HCT116 (cell line): Measurements from ENCODE around the gene SEC61A1. TPM values are rescaled to one million over a fixed set of nuclear protein-coding genes. Genes with fewer than 3 reads are reported as not detected.

Experiments
- ATAC-seq: fragments of 200-7000 bp; cut with Tn5 transposase; 2 replicates; pipeline ENCODE4 v1.9.1; 2020; ENCODE audit warnings: mild to moderate bottlenecking, moderate library complexity
- BruUV-seq: library from RNA; stranded (reverse); fragments of 400-500 nt; replicated peaks from 2 replicates; lab custom pipeline; 2021; lab: Mats Ljungman, UMichigan
- CTCF ChIA-PET: fragments of 300-600 bp; sonication (Branson Sonifier 250); formaldehyde crosslinking; loops from one replicate; lab custom pipeline; 2021; ENCODE audit warnings: antibody characterized with exemption; lab: Charles Lee
- POLR2A ChIA-PET: fragments of 300-600, 350-600 bp; sonication (Branson Sonifier 250); formaldehyde crosslinking; loops from one replicate; lab custom pipeline; 2021; ENCODE audit warnings: antibody characterized with exemption; lab: Charles Lee
- RAD21 ChIA-PET, 2 experiments: fragments of 300-600 bp; sonication (Branson Sonifier 250); formaldehyde crosslinking; loops; one replicate each; lab custom pipeline; 2023; ENCODE audit warnings: low total read pairs in 2 of 2; ENCODE audit not compliant: uncharacterized antibody in 2 of 2, unreplicated experiment in 2 of 2, low non-redundant PET in 1 of 2; lab: Charles Lee
- DNase-seq: peaks from one replicate; pipeline ENCODE4 v3.0.0-alpha.2; 2010; ENCODE audit warnings: low read depth, low spot score
- H2AFZ ChIP-seq: fragments of 200-600 bp; shearing (Covaris generic), sonication (generic); 2 replicates; pipeline ENCODE4 v1.6.1; 2017; ENCODE audit warnings: low read depth, mixed run types, mixed read lengths, antibody characterized with exemption, low read length; ENCODE audit not compliant: poor library complexity, severe bottlenecking
- H3K27ac ChIP-seq: 2 replicates; pipeline ENCODE4 v1.5.1; 2012; ENCODE audit warnings: low read depth, low read length
- H3K27me3 ChIP-seq: fragments of 200-600 bp; sonication (generic); 2 replicates; pipeline ENCODE4 v1.6.1; 2016; ENCODE audit warnings: mixed run types, low read length, mixed read lengths; ENCODE audit not compliant: insufficient read depth
- H3K36me3 ChIP-seq, 2 experiments: fragments of 200-500 bp in 1 of 2; fragments of 200-600 bp in 1 of 2; sonication (Bioruptor generic) in 1 of 2; sonication (generic) in 1 of 2; 2 replicates each; pipeline versions ENCODE4 v1.5.1 to v1.6.1; 2014 to 2016; ENCODE audit warnings: low read length in 2 of 2, inconsistent platforms in 1 of 2, mixed read lengths in 1 of 2, mixed run types in 1 of 2; ENCODE audit not compliant: insufficient read depth in 2 of 2, control insufficient read depth in 1 of 2
- H3K4me1 ChIP-seq, 2 experiments: fragments of 200-600 bp in 1 of 2; sonication (generic) in 1 of 2; 2 replicates each; pipeline versions ENCODE4 v1.5.1 to v1.6.1; 2012 to 2017; ENCODE audit warnings: low read length in 2 of 2, inconsistent platforms in 1 of 2, mild to moderate bottlenecking in 1 of 2, mixed read lengths in 1 of 2, mixed run types in 1 of 2, moderate library complexity in 1 of 2; ENCODE audit not compliant: insufficient read depth in 2 of 2, control insufficient read depth in 1 of 2
- H3K4me2 ChIP-seq: fragments of 200-600 bp; sonication (generic); 2 replicates; pipeline ENCODE4 v1.6.1; 2017; ENCODE audit warnings: mixed run types, low read length, mixed read lengths
- H3K4me3 ChIP-seq, 2 experiments: fragments of 200-600 bp in 1 of 2; sonication (generic) in 1 of 2; replicated peaks in 1 of 2; 2 replicates each; pipeline ENCODE4 v1.5.1; 2011 to 2016; ENCODE audit warnings: low read length in 2 of 2, control low read depth in 1 of 2, low read depth in 1 of 2, mild to moderate bottlenecking in 1 of 2, mixed read lengths in 1 of 2, mixed run types in 1 of 2
- H3K79me2 ChIP-seq: fragments of 200-600 bp; sonication (generic); 2 replicates; pipeline ENCODE4 v1.6.1; 2017; ENCODE audit warnings: mild to moderate bottlenecking, mixed run types, low read length, moderate library complexity, mixed read lengths; ENCODE audit not compliant: insufficient read depth
- H3K9ac ChIP-seq: fragments of 200-600 bp; sonication (generic); 2 replicates; pipeline ENCODE4 v1.6.1; 2016; ENCODE audit warnings: low read length, mixed read lengths
- H3K9me2 ChIP-seq: fragments of 200-600 bp; sonication (generic), shearing (Covaris generic); 2 replicates; pipeline ENCODE4 v1.6.1; 2017; ENCODE audit warnings: mixed run types, mild to moderate bottlenecking, moderate library complexity; ENCODE audit not compliant: insufficient read depth
- H3K9me3 ChIP-seq, 2 experiments: fragments of 200-500 bp in 1 of 2; fragments of 200-600 bp in 1 of 2; sonication (Bioruptor generic) in 1 of 2; sonication (generic) in 1 of 2; 2 replicates each; pipeline ENCODE4 v1.6.1; 2014 to 2017; ENCODE audit warnings: low read length in 2 of 2, mixed read lengths in 2 of 2, inconsistent platforms in 1 of 2, low read depth in 1 of 2, mild to moderate bottlenecking in 1 of 2, mixed run types in 1 of 2, moderate library complexity in 1 of 2; ENCODE audit not compliant: control insufficient read depth in 1 of 2, insufficient read depth in 1 of 2
- H4K20me1 ChIP-seq: fragments of 200-600 bp; sonication (generic), shearing (Covaris generic); 2 replicates; pipeline ENCODE4 v1.6.1; 2017; ENCODE audit warnings: mixed run types, mild to moderate bottlenecking, moderate library complexity; ENCODE audit not compliant: insufficient read depth
- CTCF ChIP-seq, 3 experiments: fragments of 200-600 bp in 1 of 3; sonication (generic) in 1 of 3; IDR thresholded peaks in 2 of 3; conservative IDR thresholded peaks in 1 of 3; 2 replicates each; pipeline ENCODE4 v1.5.1; 2012 to 2017; ENCODE audit warnings: low read depth in 2 of 3, low read length in 2 of 3, antibody characterized with exemption in 1 of 3, borderline replicate concordance in 1 of 3, control low read depth in 1 of 3, mild to moderate bottlenecking in 1 of 3, mixed read lengths in 1 of 3, mixed run types in 1 of 3, moderate library complexity in 1 of 3; ENCODE audit not compliant: insufficient read depth in 1 of 3
- EGR1 ChIP-seq: IDR thresholded peaks from 2 replicates; pipeline ENCODE4 v1.6.1; 2012; ENCODE audit warnings: low read depth
- JUND ChIP-seq: IDR thresholded peaks from 2 replicates; pipeline ENCODE4 v1.6.1; 2012
- MAX ChIP-seq: IDR thresholded peaks from 2 replicates; pipeline ENCODE4 v1.6.1; 2012
- POLR2AphosphoS5 ChIP-seq: IDR thresholded peaks from 2 replicates; pipeline ENCODE4 v1.6.1; 2011; ENCODE audit warnings: mild to moderate bottlenecking, low read depth, low read length, moderate library complexity
- RAD21 ChIP-seq: IDR thresholded peaks from 2 replicates; pipeline ENCODE4 v1.6.1; 2012; ENCODE audit warnings: low read depth, mild to moderate bottlenecking
- SP1 ChIP-seq: IDR thresholded peaks from 2 replicates; pipeline ENCODE4 v1.6.1; 2012; ENCODE audit warnings: low read depth
- TCF7L2 ChIP-seq: IDR thresholded peaks from 2 replicates; pipeline ENCODE4 v1.7.0; 2011; ENCODE audit warnings: borderline replicate concordance, inconsistent platforms; ENCODE audit not compliant: insufficient read depth, insufficient read length; ENCODE audit errors: extremely low read depth
- YY1 ChIP-seq: IDR thresholded peaks from 2 replicates; pipeline ENCODE4 v1.6.1; 2011; ENCODE audit warnings: low read length, low read depth, moderate library complexity, mild to moderate bottlenecking; ENCODE audit not compliant: insufficient replicate concordance; ENCODE audit errors: extremely low read depth
- ZFX ChIP-seq: fragments of 450-650 bp; IDR thresholded peaks from 2 replicates; pipeline ENCODE4 v1.6.1; 2017
- intact Hi-C: fragments of 100-400 bp; cut with micrococcal nuclease; formaldehyde crosslinking; loops from 2 replicates; pipeline ENCODE4 v1.10.0; 2022
- total RNA-seq: library from RNA; stranded (reverse); gene quantifications from one replicate; pipeline ENCODE4 v1.2.1, GENCODE V29; 2021; ENCODE audit not compliant: unreplicated experiment

Gene SEC61A1
- total RNA-seq, 1 experiment from 2014 or later: 176 TPM

- ChIA-PET RAD21 (no interaction called here), POLR2A (no interaction called here), CTCF (interaction anchor here (0.7 to 1.6 kb wide), 6 partner anchors 10 to 509 kb away, joined by 3 to 9 read pairs (median 4); partner anchors contain the start of gene RUVBL1)
- peak overlapping the region; percentile 46 for H3K9ac ChIP-seq
- no peak overlapping the region for H2AFZ ChIP-seq
- H3K4me1 ChIP-seq: peaks cover 9 to 22% of the 10 kb centered on the region in 2 experiments
- intact Hi-C loops: no loop called here
- H3K27ac ChIP-seq: peak overlapping the region; percentile 69
- peak overlapping the region; percentile 88 for H3K4me2 ChIP-seq
- peaks cover 38% of the 10 kb centered on the region for H3K79me2 ChIP-seq
- peak; percentile 6 for TF ChIP-seq YY1
- TF ChIP-seq CTCF (IDR thresholded peaks at IDR 0.05 in 2 of 3, conservative IDR thresholded peaks at IDR 0.05 in 1 of 3; ENCODE audit: borderline replicate concordance in 1 of 3, insufficient read depth in 1 of 3, low read depth in 2 of 3, low read length in 2 of 3): peak; percentile 60 to 92 (median 90)
- no peak for TF ChIP-seq TCF7L2
- no peak for TF ChIP-seq ZFX
- peak; percentile 57; the same call in 1 of the 2 replicates for TF ChIP-seq SP1
- TF ChIP-seq MAX: peak; percentile 77
- no peak for TF ChIP-seq JUND
- TF ChIP-seq POLR2AphosphoS5: peak; percentile 42; the same call in 1 of the 2 replicates
- TF ChIP-seq EGR1: peak; percentile 79
- TF ChIP-seq RAD21: peak; percentile 71
- H4K20me1 ChIP-seq: no peaks in the 10 kb centered on the region
- no peaks in the 10 kb centered on the region for H3K9me3 ChIP-seq
- DNase-seq: peak; percentile 67
- BruUV-seq: no TSS peak
- peak; percentile 86 for ATAC-seq
- peaks cover 18 to 55% of the 10 kb centered on the region in 2 experiments for H3K36me3 ChIP-seq
- H3K27me3 ChIP-seq: no peaks in the 10 kb centered on the region
- H3K9me2 ChIP-seq: no peaks in the 10 kb centered on the region
- H3K4me3 ChIP-seq: peak overlapping the region; percentile 19 to 52
Observed at GRCh38 chr3:128075522-128076482, 23.6 kb downstream of the SEC61A1 start.
